PFSK-1 (cell line): ENCODE results near the gene OSBP.

Source experiments
- FOXP2 ChIP-seq: optimal IDR thresholded peaks from 2 replicates; pipeline ENCODE3; 2011; ENCODE audit warnings: borderline replicate concordance, control low read depth, inconsistent platforms; ENCODE audit not compliant: insufficient read depth; ENCODE audit errors: extremely low read length, extremely low read depth
- POLR2AphosphoS5 ChIP-seq: IDR thresholded peaks from 2 replicates; pipeline ENCODE4 v1.6.1; 2012; ENCODE audit warnings: low read depth, mild to moderate bottlenecking, control low read depth, low read length, moderate library complexity
- SIN3A ChIP-seq: IDR thresholded peaks from 2 replicates; pipeline ENCODE4 v1.6.1; 2012; ENCODE audit warnings: mild to moderate bottlenecking, low read length, moderate library complexity, borderline replicate concordance; ENCODE audit not compliant: insufficient read depth
- TAF1 ChIP-seq: IDR thresholded peaks from 2 replicates; pipeline ENCODE4 v1.6.1; 2012; ENCODE audit warnings: low read length, control low read depth, borderline replicate concordance; ENCODE audit not compliant: insufficient read depth
- TF ChIP-seq, protein P1 (sequence below), 2 experiments: IDR thresholded peaks; 2 replicates each; pipeline versions ENCODE4 v1.6.1 to v1.8.0; 2011 to 2012; ENCODE audit warnings: low read depth in 2 of 2, low read length in 2 of 2, control low read depth in 1 of 2, inconsistent platforms in 1 of 2, mild to moderate bottlenecking in 1 of 2, moderate library complexity in 1 of 2; ENCODE audit not compliant: insufficient read depth in 1 of 2

OSBP gene

DNA sequence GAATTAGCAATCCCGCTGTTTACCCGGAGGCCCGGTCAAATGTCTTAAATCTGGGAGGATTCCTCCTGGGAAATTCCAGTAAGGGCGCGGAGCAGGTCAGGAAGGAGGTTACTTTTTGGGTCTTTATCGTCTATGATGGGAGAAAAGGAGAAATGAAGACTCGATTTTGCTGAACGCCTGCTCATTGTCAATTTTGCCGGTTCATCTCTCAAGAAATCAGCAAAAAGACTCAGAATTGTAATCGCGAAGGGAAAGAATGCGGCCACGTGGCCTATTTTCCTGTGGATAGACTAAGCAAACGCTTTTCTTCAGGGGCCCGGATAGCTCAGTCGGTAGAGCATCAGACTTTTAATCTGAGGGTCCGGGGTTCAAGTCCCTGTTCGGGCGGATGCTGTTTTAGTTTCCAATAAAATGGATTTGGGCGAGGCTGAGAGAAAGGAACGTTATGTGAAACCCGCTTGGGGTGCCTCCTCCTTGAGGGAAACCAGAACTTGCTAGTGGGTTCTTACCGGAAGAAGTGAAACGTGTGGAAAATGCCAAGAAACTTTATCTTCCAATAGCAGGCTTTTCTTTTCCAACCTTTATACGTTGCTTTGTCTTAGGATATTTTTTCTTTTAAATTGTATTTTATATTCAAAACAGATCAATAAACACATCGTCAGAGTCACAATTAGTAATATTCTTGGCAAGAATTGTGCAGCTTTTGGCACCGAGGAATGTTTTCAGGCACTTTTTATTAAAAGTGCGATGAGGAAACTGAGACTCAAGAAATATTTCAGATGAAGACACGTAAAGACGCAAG, 59.3 kb downstream of the OSBP start:
- TF ChIP-seq SIN3A (no peak), TAF1 (0 out of 2 replicates have a peak, but pooled peaks have one; percentile 31), FOXP2 (no peak), POLR2AphosphoS5 (no peak)
- TF ChIP-seq, protein P1, sequence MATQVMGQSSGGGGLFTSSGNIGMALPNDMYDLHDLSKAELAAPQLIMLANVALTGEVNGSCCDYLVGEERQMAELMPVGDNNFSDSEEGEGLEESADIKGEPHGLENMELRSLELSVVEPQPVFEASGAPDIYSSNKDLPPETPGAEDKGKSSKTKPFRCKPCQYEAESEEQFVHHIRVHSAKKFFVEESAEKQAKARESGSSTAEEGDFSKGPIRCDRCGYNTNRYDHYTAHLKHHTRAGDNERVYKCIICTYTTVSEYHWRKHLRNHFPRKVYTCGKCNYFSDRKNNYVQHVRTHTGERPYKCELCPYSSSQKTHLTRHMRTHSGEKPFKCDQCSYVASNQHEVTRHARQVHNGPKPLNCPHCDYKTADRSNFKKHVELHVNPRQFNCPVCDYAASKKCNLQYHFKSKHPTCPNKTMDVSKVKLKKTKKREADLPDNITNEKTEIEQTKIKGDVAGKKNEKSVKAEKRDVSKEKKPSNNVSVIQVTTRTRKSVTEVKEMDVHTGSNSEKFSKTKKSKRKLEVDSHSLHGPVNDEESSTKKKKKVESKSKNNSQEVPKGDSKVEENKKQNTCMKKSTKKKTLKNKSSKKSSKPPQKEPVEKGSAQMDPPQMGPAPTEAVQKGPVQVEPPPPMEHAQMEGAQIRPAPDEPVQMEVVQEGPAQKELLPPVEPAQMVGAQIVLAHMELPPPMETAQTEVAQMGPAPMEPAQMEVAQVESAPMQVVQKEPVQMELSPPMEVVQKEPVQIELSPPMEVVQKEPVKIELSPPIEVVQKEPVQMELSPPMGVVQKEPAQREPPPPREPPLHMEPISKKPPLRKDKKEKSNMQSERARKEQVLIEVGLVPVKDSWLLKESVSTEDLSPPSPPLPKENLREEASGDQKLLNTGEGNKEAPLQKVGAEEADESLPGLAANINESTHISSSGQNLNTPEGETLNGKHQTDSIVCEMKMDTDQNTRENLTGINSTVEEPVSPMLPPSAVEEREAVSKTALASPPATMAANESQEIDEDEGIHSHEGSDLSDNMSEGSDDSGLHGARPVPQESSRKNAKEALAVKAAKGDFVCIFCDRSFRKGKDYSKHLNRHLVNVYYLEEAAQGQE (IDR thresholded peaks at IDR 0.05; ENCODE audit: insufficient read depth in 1 of 2, low read depth in 2 of 2, low read length in 2 of 2): no peak

- TF ChIP-seq POLR2AphosphoS5 (no peak), SIN3A (no peak), TAF1 (no peak; the same call in 1 of the 2 replicates), FOXP2 (no peak)
- TF ChIP-seq, protein P1 (IDR thresholded peaks at IDR 0.05; ENCODE audit: insufficient read depth in 1 of 2, low read depth in 2 of 2, low read length in 2 of 2): no peak
These were observed 59.9 kb downstream of the OSBP start for GRCh38 chr11:59555601-59556114.

DNA sequence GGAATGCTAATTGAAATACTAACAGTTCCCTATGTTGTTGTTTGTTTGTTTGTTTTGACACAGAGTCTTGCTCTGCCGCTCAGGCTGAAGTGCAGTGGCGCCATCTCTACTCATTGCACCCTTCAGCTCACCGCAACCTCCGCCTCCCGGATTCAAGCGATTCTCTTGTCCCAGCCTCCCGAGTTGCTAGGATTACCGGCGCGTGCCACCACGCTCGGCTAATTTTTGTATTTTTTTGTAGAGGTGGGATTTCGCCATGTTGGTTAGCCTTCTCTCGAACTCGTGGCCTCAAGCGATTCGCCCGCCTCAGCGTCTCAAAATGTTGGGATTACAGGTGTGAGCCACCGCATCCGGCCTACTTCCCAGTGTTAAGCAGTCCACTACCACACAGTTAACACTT, 62.3 kb downstream of the OSBP start:
- TF ChIP-seq, protein P1 (IDR thresholded peaks at IDR 0.05; ENCODE audit: insufficient read depth in 1 of 2, low read depth in 2 of 2, low read length in 2 of 2): no peak
- no peak for TF ChIP-seq TAF1
- no peak for TF ChIP-seq SIN3A
- no peak for TF ChIP-seq FOXP2
- no peak for TF ChIP-seq POLR2AphosphoS5

DNA sequence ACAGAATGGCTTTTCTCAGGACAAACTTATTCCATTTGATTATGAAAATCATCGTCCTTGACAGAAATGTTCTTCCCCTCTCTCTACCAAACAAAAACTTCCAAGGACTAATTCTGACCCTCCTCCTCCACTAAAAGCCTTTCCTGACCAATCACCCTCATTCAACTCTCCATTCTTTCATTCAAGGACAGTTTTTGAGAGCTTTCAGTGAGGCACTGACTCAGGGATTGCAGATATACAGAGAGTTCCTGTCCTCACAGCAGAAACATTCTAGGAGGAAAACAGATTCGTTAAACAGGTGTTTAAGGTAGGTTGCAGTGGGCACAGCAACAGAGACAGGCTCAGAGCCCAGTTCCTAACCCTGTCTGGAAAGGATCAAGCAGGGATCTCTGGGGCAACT, 62.7 kb downstream of the OSBP start:
- TF ChIP-seq POLR2AphosphoS5: no peak
- TF ChIP-seq SIN3A: no peak
- no peak for TF ChIP-seq TAF1
- TF ChIP-seq FOXP2: no peak
- TF ChIP-seq, protein P1 (IDR thresholded peaks at IDR 0.05; ENCODE audit: insufficient read depth in 1 of 2, low read depth in 2 of 2, low read length in 2 of 2): no peak
